ENCODE data around the gene TDRD1. TPM values are rescaled to one million over a fixed set of nuclear protein-coding genes. Genes with fewer than 3 reads are reported as not detected.

The TDRD1 gene
- total and polyA plus RNA-seq, 4 donors: 0.01 to 0.17 (median 0.07) TPM

GRCh38 chr10:114244126-114244525 is 65.0 kb downstream of the TDRD1 start:
- WGBS: 54% methylated on average over 6 of the region's 6 CpGs
- no peak for DNase-seq (ENCODE audit: low spot score)
- Histone ChIP-seq H3K27me3 (ENCODE audit: control insufficient read depth in 4 of 4, insufficient read depth in 4 of 4, low read length in 3 of 4) (peaks cover 0 to 12% (median 6%) of the 10 kb centered on the region in 4 donors), H3K27ac (ENCODE audit: low read depth in 1 of 2, low read length in 2 of 2) (no peak overlapping the region), H3K9ac (ENCODE audit: low read depth in 1 of 2, low read length in 2 of 2) (no peak overlapping the region), H3K36me3 (ENCODE audit: control insufficient read depth in 4 of 4, insufficient read depth in 3 of 4, low read depth in 1 of 4, low read length in 3 of 4) (no peaks in the 10 kb centered on the region), H3K9me3 (ENCODE audit: control insufficient read depth in 4 of 4, low read length in 3 of 4) (no peaks in the 10 kb centered on the region), H3K4me1 (ENCODE audit: control insufficient read depth in 4 of 4, insufficient read depth in 4 of 4, low read length in 3 of 4) (peaks cover 2 to 7% (median 4%) of the 10 kb centered on the region in 4 donors), H3K4me3 (ENCODE audit: low read depth in 1 of 3, low read length in 3 of 3) (no peak overlapping the region)
- TF ChIP-seq RXRA (IDR thresholded peaks at IDR 0.05): no peak
- TF ChIP-seq RAD21 (IDR thresholded peaks at IDR 0.05): no peak
- TF ChIP-seq FOXA2 (IDR thresholded peaks at IDR 0.05): no peak
- TF ChIP-seq TAF1 (conservative IDR thresholded peaks at IDR 0.05): no peak
- TF ChIP-seq, protein P1, sequence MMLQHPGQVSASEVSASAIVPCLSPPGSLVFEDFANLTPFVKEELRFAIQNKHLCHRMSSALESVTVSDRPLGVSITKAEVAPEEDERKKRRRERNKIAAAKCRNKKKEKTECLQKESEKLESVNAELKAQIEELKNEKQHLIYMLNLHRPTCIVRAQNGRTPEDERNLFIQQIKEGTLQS (IDR thresholded peaks at IDR 0.05): no peak
- TF ChIP-seq JUND (IDR thresholded peaks at IDR 0.05): no peak
- TF ChIP-seq NR2F2 (IDR thresholded peaks at IDR 0.05): no peak
- TF ChIP-seq SP1 (IDR thresholded peaks at IDR 0.05): no peak
- no peak for TF ChIP-seq HNF4A (conservative IDR thresholded peaks at IDR 0.05)
- no peak for TF ChIP-seq YY1 (IDR thresholded peaks at IDR 0.05)
- no peak for TF ChIP-seq FOXA1 (IDR thresholded peaks at IDR 0.05)
- no peak for TF ChIP-seq HNF4G (IDR thresholded peaks at IDR 0.05)
- TF ChIP-seq GABPA (IDR thresholded peaks at IDR 0.05 in 1 of 2, conservative IDR thresholded peaks at IDR 0.05 in 1 of 2): no peak

DNA sequence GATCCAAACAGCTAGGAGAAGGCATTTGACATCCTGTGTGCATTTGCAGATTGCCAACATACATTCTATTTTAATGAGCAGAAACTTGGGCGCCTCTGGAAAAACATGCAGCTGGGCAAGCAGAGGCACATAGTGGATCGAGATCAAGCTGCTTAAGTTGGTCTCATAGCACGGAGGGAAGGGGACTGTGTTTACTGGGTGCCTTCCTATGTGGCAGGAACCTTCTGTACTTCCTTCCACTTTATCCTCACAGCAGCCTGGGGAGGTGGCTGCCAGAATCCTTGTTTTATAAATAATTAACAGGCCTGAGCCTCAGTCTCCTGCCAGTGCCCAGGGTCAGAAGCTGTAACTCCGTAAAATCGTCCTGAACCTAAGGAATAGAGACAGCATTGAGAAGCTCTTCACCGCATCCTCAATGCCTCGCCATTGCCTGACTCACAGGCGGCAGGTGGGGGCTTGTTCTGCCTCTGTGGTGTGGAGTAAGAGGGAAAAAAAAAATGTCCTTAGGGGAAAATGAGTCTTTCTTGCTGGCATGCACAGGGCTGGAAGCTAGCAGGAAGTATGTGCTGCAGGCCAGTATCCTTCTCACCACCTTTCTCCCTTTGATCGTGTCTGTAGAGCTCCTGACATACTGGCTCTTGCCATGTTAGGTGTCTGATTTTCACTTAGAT is 66.1 kb downstream of the TDRD1 start:
- Histone ChIP-seq H3K27me3 (ENCODE audit: control insufficient read depth in 4 of 4, insufficient read depth in 4 of 4, low read length in 3 of 4) (peaks cover 0 to 12% (median 5%) of the 10 kb centered on the region in 4 donors), H3K9ac (ENCODE audit: low read depth in 1 of 2, low read length in 2 of 2) (no peak overlapping the region), H3K9me3 (ENCODE audit: control insufficient read depth in 4 of 4, low read length in 3 of 4) (no peaks in the 10 kb centered on the region), H3K27ac (ENCODE audit: low read depth in 1 of 2, low read length in 2 of 2) (no peak overlapping the region), H3K36me3 (ENCODE audit: control insufficient read depth in 4 of 4, insufficient read depth in 3 of 4, low read depth in 1 of 4, low read length in 3 of 4) (no peaks in the 10 kb centered on the region), H3K4me1 (ENCODE audit: control insufficient read depth in 4 of 4, insufficient read depth in 4 of 4, low read length in 3 of 4) (no peaks in the 10 kb centered on the region), H3K4me3 (ENCODE audit: low read depth in 1 of 3, low read length in 3 of 3) (no peak overlapping the region)
- TF ChIP-seq, protein P2, sequence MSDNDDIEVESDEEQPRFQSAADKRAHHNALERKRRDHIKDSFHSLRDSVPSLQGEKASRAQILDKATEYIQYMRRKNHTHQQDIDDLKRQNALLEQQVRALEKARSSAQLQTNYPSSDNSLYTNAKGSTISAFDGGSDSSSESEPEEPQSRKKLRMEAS (IDR thresholded peaks at IDR 0.05): no peak
- TF ChIP-seq, protein P1 (IDR thresholded peaks at IDR 0.05): no peak
- TF ChIP-seq HNF4A (conservative IDR thresholded peaks at IDR 0.05): no peak
- no peak for TF ChIP-seq SP1 (IDR thresholded peaks at IDR 0.05)
- TF ChIP-seq NR2F2 (IDR thresholded peaks at IDR 0.05): no peak
- no peak for TF ChIP-seq RAD21 (IDR thresholded peaks at IDR 0.05)
- TF ChIP-seq HNF4G (IDR thresholded peaks at IDR 0.05): no peak
- TF ChIP-seq EGR1 (IDR thresholded peaks at IDR 0.05; ENCODE audit: low read depth in 2 of 2): no peak
- DNase-seq (ENCODE audit: low spot score): no peak
- WGBS: 58% methylated on average over 9 of the region's 9 CpGs

DNA sequence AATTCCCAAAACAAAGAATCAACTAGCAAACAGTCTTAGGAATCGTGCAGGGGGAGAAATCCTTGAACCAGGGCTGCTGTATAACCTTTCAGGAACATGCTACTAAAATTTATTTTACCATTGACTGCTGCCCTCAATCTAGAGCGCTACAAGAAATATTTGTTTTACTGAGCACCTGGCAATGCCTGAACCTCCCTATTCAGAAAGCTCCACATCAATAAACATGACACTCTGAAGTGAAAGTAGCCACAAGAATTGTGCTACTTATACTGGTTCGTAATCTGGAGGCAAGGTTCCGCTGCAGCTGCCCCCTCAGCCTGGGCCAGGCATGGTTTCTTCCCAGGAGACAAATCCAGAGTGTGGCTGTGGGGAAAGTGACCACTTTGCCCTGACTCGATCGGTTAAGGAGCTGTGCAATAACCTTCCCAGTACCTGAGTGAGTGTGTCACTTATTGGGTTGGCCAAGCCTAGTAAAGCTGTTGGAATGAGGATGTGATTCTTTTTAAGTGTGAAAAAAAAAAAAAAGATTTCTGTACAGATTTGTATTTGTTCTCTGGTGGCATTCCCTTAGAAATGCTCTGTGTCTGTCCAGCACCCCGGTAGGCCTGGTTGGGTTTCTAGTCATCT is 67.6 kb downstream of the TDRD1 start:
- WGBS: 79% methylated on average over 7 of the region's 7 CpGs
- Histone ChIP-seq H3K4me1 (ENCODE audit: control insufficient read depth in 4 of 4, insufficient read depth in 4 of 4, low read length in 3 of 4) (no peaks in the 10 kb centered on the region), H3K9ac (ENCODE audit: low read depth in 1 of 2, low read length in 2 of 2) (no peak overlapping the region), H3K9me3 (ENCODE audit: control insufficient read depth in 4 of 4, low read length in 3 of 4) (no peaks in the 10 kb centered on the region), H3K27ac (ENCODE audit: low read depth in 1 of 2, low read length in 2 of 2) (no peak overlapping the region), H3K36me3 (ENCODE audit: control insufficient read depth in 4 of 4, insufficient read depth in 3 of 4, low read depth in 1 of 4, low read length in 3 of 4) (no peaks in the 10 kb centered on the region), H3K27me3 (ENCODE audit: control insufficient read depth in 4 of 4, insufficient read depth in 4 of 4, low read length in 3 of 4) (peaks cover 0 to 12% (median 5%) of the 10 kb centered on the region in 4 donors), H3K4me3 (ENCODE audit: low read depth in 1 of 3, low read length in 3 of 3) (no peak overlapping the region)
- TF ChIP-seq, protein P2 (IDR thresholded peaks at IDR 0.05): no peak
- TF ChIP-seq FOXA2 (IDR thresholded peaks at IDR 0.05): no peak
- TF ChIP-seq, protein P3, sequence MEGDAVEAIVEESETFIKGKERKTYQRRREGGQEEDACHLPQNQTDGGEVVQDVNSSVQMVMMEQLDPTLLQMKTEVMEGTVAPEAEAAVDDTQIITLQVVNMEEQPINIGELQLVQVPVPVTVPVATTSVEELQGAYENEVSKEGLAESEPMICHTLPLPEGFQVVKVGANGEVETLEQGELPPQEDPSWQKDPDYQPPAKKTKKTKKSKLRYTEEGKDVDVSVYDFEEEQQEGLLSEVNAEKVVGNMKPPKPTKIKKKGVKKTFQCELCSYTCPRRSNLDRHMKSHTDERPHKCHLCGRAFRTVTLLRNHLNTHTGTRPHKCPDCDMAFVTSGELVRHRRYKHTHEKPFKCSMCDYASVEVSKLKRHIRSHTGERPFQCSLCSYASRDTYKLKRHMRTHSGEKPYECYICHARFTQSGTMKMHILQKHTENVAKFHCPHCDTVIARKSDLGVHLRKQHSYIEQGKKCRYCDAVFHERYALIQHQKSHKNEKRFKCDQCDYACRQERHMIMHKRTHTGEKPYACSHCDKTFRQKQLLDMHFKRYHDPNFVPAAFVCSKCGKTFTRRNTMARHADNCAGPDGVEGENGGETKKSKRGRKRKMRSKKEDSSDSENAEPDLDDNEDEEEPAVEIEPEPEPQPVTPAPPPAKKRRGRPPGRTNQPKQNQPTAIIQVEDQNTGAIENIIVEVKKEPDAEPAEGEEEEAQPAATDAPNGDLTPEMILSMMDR (IDR thresholded peaks at IDR 0.05; ENCODE audit: low read depth, low read length, missing input control): no peak
- DNase-seq (ENCODE audit: low spot score): no peak
